GM06990 (cell line): ENCODE results near the gene GXYLT2.
A peak's percentile ranks its signal among the peaks of the same experiment; 100 is the strongest.

Source experiments
- DNase-seq: peaks from one replicate; pipeline ENCODE4 v3.0.0-alpha.2; 2011; ENCODE audit not compliant: insufficient read length; ENCODE audit errors: extremely low read depth
- H3K27me3 ChIP-seq: replicated peaks from 2 replicates; pipeline ENCODE4 v1.6.0; 2011; ENCODE audit warnings: low read length; ENCODE audit not compliant: control insufficient read depth, insufficient read depth
- H3K36me3 ChIP-seq: 2 replicates; pipeline ENCODE4 v1.5.1; 2011; ENCODE audit warnings: low read length; ENCODE audit not compliant: control insufficient read depth, insufficient read depth
- H3K4me3 ChIP-seq: replicated peaks from 2 replicates; pipeline ENCODE4 v1.5.1; 2011; ENCODE audit warnings: low read depth, mild to moderate bottlenecking, control low read depth, low read length
- CTCF ChIP-seq: IDR thresholded peaks from 2 replicates; pipeline ENCODE4 v1.5.1; 2011; ENCODE audit warnings: low read length, control low read depth, mild to moderate bottlenecking, inconsistent platforms; ENCODE audit not compliant: insufficient read depth, poor library complexity, severe bottlenecking

The GXYLT2 gene

GRCh38 chr3:72995337-72995736, 107.5 kb downstream of the GXYLT2 start:
- Histone ChIP-seq H3K4me3 (no peak overlapping the region), H3K27me3 (no peaks in the 10 kb centered on the region), H3K36me3 (peaks cover 1% of the 10 kb centered on the region; the same call in 1 of the 2 replicates)
- no peak for TF ChIP-seq CTCF
- no peak for DNase-seq

- no peak for DNase-seq
- no peak for TF ChIP-seq CTCF
- Histone ChIP-seq H3K4me3 (peak overlapping the region; percentile 51), H3K27me3 (no peaks in the 10 kb centered on the region), H3K36me3 (peaks cover 1% of the 10 kb centered on the region; the same call in 1 of the 2 replicates)
Measured at GRCh38 chr3:72996121-72996472, 108.3 kb downstream of the GXYLT2 start.

GRCh38 chr3:72996473-72997333, 108.9 kb downstream of the GXYLT2 start, which contains the start of gene PPP4R2:
Gene PPP4R2 (plus strand): TSS chr3:72996811. CDS start chr3:72997038, 227 bp downstream.
- peak; percentile 94 for DNase-seq

GRCh38 chr3:72997421-72997961, 109.6 kb downstream of the GXYLT2 start:
- Histone ChIP-seq H3K36me3 (peaks cover 1% of the 10 kb centered on the region), H3K4me3 (peak overlapping the region; percentile 89), H3K27me3 (no peaks in the 10 kb centered on the region)
- no peak for DNase-seq
- peak; percentile 58 for TF ChIP-seq CTCF

More at GRCh38 chr3:72996473-72997333, 108.9 kb downstream of the GXYLT2 start, which contains the start of gene PPP4R2:
- TF ChIP-seq CTCF: no peak
- H3K27me3 ChIP-seq: no peaks in the 10 kb centered on the region
- peak within 1 kb of the TSS; percentile 89 for H3K4me3 ChIP-seq
- H3K36me3 ChIP-seq: peaks cover 1% of the 10 kb centered on the region

- peak overlapping the region; percentile 89 for H3K4me3 ChIP-seq
- H3K36me3 ChIP-seq: peaks cover 1% of the 10 kb centered on the region
- H3K27me3 ChIP-seq: no peaks in the 10 kb centered on the region
- no peak for TF ChIP-seq CTCF
- no peak for DNase-seq
Measured at GRCh38 chr3:72998466-72998865, 110.6 kb downstream of the GXYLT2 start.
